Stimulated activated CD8-positive, alpha-beta memory T cell treated with anti-CD3 and anti-CD28 coated beads, Interleukin-15, amount 100 ng/mL, for 4 hours (primary cell): ENCODE data around the gene KLHL5.
A peak's percentile ranks its signal among the peaks of the same experiment; 100 is the strongest.

Experiments used
- DNase-seq, 2 donors: peaks; one replicate each; pipeline ENCODE4 v3.0.0-alpha.2; 2020; ENCODE audit warnings: low read depth in 2 of 2

KLHL5 gene

DNA sequence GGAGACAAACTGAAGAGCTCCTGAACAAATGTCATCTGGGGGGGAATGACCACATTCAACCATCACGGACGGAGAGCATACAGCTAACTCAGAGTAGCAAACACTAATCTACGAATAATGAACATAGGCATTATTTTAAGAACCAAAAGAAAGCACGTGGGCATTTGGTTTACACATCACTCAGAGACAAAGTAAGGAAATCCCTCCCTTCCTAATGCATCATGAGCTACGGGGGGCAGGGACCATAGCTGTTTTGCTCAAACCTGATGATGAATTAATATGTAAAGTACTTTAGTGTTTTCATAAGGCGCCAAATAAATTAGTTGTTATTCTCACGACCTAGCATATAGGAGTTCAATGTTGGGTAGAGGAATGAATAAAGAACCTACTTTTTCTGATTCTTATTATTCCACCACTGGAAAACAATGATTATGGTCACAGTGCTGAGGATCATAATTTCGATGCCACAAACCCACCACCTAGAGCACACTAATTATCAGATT is 18.1 kb upstream of the KLHL5 start:
- DNase-seq: no peak

GRCh38 chr4:39044364-39044955 is 17.6 kb upstream of the KLHL5 start:
- DNase-seq: peak; percentile 90 to 91

DNA sequence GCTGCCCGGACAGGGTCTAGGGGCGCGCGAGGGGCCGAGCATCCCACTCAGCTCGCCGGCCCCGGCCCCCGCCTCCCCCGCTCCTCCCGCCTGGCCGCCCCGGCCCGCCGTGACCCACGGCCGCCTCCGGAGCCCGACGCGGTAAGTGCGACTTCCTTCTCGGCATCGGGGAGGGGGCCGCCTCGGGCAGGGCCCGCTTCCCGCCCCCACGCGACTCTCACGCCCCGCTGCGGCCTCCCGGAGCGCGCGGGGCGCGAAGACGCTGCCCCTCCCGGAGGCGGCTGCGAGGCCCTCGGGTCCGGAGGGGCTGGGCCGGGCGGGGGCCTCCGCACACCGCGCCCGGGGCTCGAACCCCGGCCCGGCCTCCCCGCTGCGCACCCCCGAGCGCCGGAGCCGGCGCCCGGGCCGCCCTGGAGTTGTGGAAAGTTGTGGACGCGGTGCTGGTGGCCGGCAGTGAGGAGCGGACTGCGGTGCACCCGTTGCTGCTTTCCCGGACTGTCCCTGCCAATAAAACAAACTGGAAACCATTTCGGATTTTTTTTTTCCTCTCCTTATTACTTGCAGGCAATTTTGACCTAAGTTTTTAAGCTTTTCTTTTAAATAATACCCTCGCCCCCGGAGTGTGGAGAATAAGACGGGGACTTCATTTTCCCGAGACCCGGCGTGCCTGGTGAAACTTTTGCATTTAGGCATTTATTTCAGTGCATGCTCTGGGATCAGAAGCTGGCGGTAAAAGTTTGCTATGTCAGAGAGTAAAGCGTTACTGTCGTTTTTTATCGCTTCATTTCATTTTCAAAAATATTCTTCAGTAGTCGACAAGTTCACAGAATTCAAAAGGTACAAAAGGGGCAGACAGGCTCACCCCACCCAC is 16.8 kb upstream of the KLHL5 start:
- DNase-seq: no peak

DNA sequence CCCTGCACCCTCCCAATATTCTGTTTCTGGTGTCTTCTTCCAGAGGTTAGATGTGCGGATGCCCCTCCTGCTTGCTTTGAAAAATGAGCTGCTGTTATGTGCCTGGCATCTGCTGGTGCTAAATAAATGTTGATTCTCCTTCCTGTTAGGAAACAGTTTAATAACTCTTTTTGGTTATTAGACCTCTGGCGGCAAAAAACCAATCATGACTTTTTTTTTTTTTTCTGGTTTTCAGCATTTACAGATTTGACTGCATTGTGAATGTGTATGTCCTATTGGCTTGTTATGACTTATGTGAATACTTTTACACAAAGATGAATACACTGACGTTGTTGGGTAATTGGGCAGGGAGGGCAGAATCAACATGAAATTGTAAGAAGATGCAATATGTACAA is 16.2 kb upstream of the KLHL5 start:
- no peak for DNase-seq

- no peak for DNase-seq
Measured at GRCh38 chr4:39046249-39046648, 15.8 kb upstream of the KLHL5 start.

DNA sequence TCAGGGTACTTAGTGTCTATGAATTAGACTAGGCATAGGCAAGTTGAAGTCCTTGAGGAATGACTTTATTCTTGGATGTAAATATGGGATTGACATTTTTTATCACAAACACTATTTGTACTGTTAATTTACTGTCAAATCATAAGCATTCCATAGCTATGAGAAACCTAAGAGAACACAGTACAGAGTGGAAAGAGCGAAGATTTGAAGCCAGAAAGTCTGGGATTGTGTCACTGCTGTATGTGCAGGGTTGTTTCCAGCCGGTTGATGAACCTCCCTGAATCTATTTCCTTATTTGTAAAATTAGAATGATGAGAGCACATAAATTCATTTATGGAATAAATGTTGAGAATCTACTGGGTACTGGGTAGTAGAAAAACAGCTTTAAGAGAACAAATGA is 14.4 kb upstream of the KLHL5 start:
- no peak for DNase-seq

DNA sequence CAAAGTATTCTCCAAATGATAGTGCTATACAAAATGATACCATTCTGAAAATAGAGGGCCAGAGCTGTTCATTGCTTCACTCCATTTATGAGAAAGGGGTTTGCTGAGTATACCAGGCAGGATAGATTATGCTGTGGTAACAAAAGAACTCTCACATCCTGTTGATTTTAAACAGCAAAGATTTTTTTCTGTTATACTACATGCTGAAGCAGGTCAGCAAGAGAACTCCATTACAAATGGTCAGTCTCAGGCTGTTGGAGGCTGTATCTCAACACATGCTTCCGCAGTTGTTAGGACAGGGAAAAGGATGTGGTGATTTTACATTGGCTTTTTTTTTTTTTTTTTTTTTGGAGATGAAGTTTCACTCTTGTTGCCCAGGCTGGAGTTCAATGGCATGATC is 13.7 kb upstream of the KLHL5 start:
- DNase-seq: no peak

DNA sequence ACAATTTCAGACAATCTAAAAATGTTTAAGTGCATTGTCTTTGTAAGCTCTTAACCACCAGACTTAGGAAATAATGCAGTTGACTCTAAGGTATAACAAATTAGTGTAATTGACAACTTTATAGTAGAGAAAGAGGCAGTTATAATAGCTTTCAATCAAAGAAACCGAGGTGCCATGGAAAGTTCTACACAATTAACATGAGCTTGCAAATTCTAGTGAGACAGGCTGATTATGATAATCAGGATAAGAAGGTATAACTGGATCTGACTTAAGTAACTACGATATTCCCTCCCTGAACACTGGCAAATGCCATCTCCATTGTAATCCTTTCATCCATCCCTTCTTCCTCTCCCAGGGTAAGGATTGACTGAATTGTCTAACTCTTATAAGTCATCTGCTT is 11.4 kb upstream of the KLHL5 start:
- DNase-seq: no peak

- DNase-seq: no peak
Measured at GRCh38 chr4:39051492-39051891, 10.5 kb upstream of the KLHL5 start.

DNA sequence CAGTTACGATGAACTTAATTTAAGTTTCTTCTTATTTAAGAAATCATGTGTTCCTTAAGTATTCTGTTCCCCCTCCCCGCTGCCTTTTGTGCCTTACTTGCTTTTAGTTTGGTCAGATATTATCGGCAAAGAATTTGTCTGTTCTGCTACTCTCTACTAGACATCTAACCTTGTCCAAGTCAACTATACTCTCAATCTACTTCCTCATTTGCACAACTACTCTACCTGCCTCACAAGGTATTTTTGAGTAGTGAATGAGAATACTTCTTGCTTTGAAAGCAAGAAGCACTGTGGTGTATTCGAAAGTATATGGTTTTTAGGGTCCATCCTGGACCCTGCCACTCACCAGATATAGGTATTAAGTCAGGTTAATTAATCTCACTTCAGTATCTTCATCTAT is 8.0 kb upstream of the KLHL5 start:
- no peak for DNase-seq

GRCh38 chr4:39054497-39054896 is 7.5 kb upstream of the KLHL5 start:
- no peak for DNase-seq

- no peak for DNase-seq
Measured at GRCh38 chr4:39056023-39056422, 6.0 kb upstream of the KLHL5 start.

DNA sequence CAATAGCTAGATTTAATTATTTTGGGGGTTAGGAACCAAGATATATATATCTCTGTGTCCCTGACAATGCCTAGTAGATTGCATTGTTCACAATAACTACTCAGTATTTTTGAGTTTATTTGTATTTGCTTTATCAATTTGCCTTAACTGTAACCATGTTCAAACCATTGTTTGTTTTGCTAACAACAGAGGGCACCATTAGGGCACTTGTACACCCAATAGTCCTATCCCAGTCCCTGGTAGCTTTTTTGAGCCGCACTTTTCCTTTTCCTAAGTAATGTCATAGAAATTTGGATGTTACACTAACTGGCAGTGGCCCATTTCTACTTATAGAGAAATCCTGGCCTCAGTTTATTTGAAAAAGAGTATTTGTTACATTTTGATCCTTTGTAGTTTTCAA is 575 bp upstream of the KLHL5 start:
- no peak for DNase-seq

DNA sequence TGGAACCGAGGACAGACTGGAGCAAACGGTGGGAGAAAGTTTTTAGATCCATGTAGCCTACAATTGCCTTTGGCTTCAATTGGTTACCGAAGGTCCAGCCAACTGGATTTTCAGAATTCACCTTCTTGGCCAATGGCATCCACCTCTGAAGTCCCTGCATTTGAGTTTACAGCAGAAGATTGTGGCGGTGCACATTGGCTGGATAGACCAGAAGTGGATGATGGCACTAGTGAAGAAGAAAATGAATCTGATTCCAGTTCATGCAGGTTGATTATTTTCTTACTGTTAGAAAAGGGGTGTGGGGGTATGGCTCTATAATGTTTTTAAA is 702 bp downstream of the KLHL5 start:
- DNase-seq: no peak

- no peak for DNase-seq
Measured at GRCh38 chr4:39063430-39063829, 1.4 kb downstream of the KLHL5 start.

DNA sequence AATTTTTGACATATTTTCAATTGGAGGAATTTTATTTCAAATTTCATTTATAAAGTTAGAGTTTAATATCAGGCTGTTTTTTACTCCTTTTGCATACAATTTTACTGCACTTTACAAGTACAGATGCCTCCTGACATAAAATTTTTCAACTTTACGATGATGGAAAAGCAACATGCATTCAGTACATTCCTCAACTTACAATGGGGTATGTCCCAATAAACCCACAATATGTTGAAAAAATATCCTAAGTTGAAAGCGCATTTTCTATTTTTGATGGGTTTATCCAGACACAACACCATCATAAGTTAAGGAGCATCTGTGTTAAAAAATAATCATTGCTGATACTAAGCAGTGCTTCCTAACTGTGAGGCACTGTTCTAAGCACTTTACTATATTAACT is 4.3 kb downstream of the KLHL5 start:
- DNase-seq: no peak

- no peak for DNase-seq
Measured at GRCh38 chr4:39067031-39067430, 5.0 kb downstream of the KLHL5 start.

DNA sequence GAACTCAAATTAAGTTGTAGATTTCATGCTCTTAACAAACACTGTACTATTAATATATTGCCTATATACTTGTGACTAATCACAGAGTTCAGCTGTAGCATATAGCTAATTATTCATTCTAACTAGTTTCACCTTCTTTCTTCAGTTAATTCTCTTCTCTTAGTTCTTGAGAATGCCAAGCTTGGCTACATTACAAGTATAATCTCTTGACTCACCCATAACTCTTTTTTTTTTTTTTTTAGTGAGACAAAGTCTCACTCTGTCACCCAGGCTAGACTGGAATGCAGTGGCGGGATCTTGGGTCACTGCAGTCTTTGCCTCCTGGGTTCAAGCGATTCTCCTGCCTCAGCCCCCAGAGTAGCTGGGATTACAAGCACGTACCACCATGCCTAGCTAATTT is 5.4 kb downstream of the KLHL5 start:
- DNase-seq: no peak

- DNase-seq: no peak
Measured at GRCh38 chr4:39068907-39069306, 6.9 kb downstream of the KLHL5 start.

DNA sequence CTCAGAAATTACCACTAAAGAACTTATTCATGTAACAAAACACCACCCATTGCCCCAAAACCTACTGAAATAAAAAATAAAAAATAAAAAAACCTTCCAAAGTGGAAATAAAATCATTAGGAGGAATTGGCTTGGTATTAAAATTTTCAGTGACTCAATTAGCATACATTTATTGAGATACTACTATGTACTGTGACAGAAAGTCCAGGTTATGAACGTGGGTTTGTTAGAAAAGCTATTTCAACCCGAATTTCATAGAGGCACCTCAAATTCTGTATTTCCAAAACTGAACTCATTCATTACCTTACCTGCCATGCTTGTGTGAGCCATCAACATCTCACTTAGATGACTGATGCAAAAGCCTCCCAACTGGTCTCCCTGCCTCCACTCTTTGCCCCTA is 16.8 kb downstream of the KLHL5 start:
- no peak for DNase-seq

DNA sequence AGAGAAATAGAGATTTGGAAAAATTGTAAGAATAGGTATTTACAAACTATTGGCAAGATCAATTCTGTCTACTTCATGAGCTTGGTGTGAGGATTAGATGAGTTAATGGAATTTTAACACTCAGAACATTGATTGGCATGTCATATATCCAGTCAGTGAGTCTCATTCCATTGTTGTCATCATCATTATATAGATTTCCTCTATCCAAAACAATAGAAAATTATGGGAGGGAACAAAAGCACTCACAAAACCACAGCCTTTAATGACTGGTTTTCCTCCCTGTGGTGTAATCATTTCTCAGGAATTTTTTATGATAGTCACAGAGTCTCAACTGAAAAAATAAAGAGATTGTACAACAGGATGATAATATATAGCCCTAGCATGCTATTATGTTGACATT is 21.1 kb downstream of the KLHL5 start:
- DNase-seq: no peak

GRCh38 chr4:39085891-39086290 is 23.9 kb downstream of the KLHL5 start:
- DNase-seq: no peak

DNA sequence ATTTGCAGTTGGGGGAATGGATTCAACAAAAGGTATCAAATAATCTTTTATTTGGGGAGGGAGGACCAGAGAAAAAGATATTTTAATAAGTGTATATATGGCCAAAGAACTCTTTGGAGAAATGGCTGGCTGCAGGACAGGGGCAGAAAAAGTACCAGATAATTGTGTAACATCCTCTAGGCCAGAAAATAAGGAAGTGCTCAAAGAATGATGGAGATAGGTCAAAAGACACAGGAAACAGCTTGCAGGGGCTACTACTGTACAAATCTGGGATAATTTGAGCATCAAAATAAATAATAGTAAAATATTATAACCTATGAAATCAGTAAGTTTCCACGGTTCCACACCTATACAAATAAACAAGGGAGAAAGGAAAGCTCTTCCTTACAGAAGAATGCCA is 34.8 kb downstream of the KLHL5 start:
- DNase-seq: no peak

DNA sequence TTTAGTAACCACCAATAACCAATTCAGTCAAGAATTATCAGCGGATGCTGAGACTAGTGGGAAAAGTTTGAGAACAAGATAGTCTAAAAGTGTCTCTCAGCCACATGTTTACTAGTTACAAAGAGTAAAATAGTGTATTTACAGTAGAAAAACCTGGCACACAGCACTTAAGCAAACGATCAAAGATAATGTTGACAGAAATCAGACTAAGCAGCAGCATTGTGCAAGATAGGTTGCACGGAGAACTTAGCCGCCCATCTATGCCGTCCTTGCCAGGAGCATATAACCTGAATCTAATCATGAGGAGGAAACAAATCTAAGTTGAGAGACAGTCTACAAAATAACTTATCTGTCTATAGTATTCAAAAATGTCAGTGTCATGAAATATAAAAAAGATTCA is 35.3 kb downstream of the KLHL5 start:
- DNase-seq: no peak
